ENCODE results near the gene MOBP. TPM values are rescaled to one million over a fixed set of nuclear protein-coding genes. Genes with fewer than 3 reads are reported as not detected.

The MOBP gene
- total RNA-seq, 4 donors from 2014 or later = 0.20 to 2.5 (median 0.87) TPM; not detected in 1

DNA sequence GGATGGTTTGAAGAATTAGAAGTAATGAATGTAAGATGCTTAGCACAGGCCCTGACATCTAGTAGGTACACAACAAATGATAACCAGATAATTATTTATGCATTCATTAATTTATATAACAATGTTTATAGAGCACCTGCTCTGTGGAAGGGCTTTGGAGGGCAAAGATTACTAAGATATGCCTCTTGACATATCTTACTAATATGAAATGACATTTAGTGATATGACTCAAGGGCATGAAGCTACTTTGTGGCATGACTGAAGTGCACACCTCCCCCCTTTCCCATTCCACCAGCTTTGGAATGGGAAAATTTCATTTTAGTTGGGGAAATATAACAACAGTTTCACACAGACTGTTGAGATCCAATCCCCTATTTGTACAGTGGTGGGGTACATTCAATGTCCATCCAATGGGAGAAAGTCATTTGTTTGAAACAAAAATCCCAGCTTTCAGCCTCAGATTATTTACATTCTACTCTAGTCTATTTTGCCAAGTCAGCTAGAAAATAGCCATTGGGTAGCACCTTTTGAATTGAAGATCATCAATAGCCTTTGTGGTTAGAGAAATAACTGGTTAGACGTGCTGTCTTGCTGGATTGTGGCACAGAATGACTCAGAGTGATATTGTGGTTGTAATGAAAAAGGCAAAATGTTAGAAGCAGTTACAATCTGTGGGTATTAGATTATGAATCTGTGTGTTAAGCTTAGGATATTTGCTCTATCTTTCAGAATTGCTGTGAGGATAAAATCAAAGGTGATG, 72.9 kb downstream of the MOBP start:
- no peaks in the 10 kb centered on the region for H3K27me3 ChIP-seq

DNA sequence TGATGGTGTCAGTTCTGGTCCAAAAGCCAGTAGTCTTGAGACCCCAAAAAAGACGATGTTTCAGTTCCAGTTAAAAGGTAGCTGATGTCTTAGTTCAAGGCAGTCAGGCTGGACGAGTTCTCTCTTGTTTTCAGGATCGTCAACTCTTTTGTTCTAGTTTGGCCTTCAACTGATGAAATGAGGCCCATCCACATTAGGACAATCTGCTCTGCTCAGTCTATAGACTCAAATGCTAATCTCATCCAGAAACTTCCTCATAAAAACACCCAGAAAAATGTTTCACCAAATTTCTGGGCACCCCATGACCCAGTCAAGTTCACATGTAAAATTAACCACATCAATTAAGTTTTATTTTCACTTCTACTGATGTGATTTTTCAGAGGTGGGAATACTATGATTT, 74.0 kb downstream of the MOBP start:
- H3K36me3 ChIP-seq = no peaks in the 10 kb centered on the region
- DNase-seq (ENCODE audit: low spot score in 2 of 2) = no peak
- no peaks in the 10 kb centered on the region for H3K9me3 ChIP-seq
- 81 to 87% methylated on average over 3 of the region's 3 CpGs for WGBS, 2 donors
- TF ChIP-seq POLR2A (IDR thresholded peaks at IDR 0.05) = no peak
- TF ChIP-seq EP300 (IDR thresholded peaks at IDR 0.05) = no peak
- TF ChIP-seq, protein P1, sequence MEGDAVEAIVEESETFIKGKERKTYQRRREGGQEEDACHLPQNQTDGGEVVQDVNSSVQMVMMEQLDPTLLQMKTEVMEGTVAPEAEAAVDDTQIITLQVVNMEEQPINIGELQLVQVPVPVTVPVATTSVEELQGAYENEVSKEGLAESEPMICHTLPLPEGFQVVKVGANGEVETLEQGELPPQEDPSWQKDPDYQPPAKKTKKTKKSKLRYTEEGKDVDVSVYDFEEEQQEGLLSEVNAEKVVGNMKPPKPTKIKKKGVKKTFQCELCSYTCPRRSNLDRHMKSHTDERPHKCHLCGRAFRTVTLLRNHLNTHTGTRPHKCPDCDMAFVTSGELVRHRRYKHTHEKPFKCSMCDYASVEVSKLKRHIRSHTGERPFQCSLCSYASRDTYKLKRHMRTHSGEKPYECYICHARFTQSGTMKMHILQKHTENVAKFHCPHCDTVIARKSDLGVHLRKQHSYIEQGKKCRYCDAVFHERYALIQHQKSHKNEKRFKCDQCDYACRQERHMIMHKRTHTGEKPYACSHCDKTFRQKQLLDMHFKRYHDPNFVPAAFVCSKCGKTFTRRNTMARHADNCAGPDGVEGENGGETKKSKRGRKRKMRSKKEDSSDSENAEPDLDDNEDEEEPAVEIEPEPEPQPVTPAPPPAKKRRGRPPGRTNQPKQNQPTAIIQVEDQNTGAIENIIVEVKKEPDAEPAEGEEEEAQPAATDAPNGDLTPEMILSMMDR (IDR thresholded peaks at IDR 0.05) = no peak
- H3K4me1 ChIP-seq = no peaks in the 10 kb centered on the region
- H3K4me3 ChIP-seq = no peak overlapping the region
- H3K27me3 ChIP-seq = no peaks in the 10 kb centered on the region
- H3K27ac ChIP-seq = no peak overlapping the region

More for the DNA sequence above, 72.9 kb downstream of the MOBP start:
- H3K4me3 ChIP-seq = no peak overlapping the region
- no peak for DNase-seq (ENCODE audit: low spot score in 2 of 2)
- 50 to 63% methylated on average over 1 of the region's 1 CpG for WGBS, 2 donors
- no peaks in the 10 kb centered on the region for H3K4me1 ChIP-seq
- H3K9me3 ChIP-seq = no peaks in the 10 kb centered on the region
- H3K27ac ChIP-seq = no peak overlapping the region
- no peaks in the 10 kb centered on the region for H3K36me3 ChIP-seq
- no peak for TF ChIP-seq EP300 (IDR thresholded peaks at IDR 0.05)
- TF ChIP-seq, protein P1 (IDR thresholded peaks at IDR 0.05) = no peak
- TF ChIP-seq POLR2A (IDR thresholded peaks at IDR 0.05) = no peak

DNA sequence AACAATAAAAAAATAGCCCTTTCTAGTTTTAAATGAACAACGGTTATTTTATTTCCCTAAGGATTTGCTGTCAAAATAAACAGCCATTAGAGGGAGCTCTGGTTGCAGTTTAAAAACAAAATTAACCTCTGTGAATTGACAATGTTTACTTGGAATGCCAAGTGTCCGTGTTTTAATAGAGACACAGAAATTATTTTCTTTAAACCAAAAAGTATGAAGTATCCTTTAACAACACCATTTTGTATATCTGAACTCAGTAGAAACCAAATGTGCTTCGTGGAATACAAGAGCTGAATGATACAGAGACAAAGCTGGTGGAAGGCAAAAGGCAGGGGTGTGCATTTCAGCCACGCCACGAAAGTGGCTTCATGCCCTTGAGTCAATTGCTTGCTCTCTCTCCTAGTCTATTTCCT, 74.4 kb downstream of the MOBP start:
- Histone ChIP-seq H3K36me3 (no peaks in the 10 kb centered on the region), H3K4me1 (no peaks in the 10 kb centered on the region), H3K9me3 (no peaks in the 10 kb centered on the region), H3K4me3 (no peak overlapping the region), H3K27ac (no peak overlapping the region), H3K27me3 (no peaks in the 10 kb centered on the region)
- TF ChIP-seq EP300 (IDR thresholded peaks at IDR 0.05) = no peak
- TF ChIP-seq, protein P1 (IDR thresholded peaks at IDR 0.05) = peak in 3 of 5 experiments; percentile 10 to 37 (median 25)
- DNase-seq (ENCODE audit: low spot score in 2 of 2) = no peak
- WGBS, 2 donors = 24 to 28% methylated on average over 5 of the region's 5 CpGs

DNA sequence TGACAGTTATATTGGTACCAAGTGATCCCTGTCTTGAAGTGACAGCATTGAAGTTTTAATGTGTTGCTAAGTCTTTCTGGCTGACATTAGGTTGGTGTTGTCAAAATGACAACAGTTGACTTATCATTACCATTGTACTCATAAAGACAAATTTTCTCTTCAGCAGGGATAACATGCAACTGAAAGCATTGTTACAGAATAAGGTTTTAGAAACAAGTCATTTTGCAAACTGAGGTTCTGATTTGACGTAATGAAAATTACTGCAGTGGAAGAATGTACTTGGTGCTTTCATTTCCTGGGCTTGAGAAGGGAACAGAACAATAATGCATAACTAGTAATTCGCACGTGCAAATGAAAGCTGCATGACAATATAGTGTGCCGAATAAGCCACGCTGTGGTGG, 75.1 kb downstream of the MOBP start:
- no peak overlapping the region for H3K4me3 ChIP-seq
- H3K9me3 ChIP-seq = no peaks in the 10 kb centered on the region
- no peaks in the 10 kb centered on the region for H3K27me3 ChIP-seq
- 87 to 89% methylated on average over 5 of the region's 5 CpGs for WGBS, 2 donors
- no peak for DNase-seq (ENCODE audit: low spot score in 2 of 2)
- TF ChIP-seq EP300 (IDR thresholded peaks at IDR 0.05) = no peak
- H3K36me3 ChIP-seq = no peaks in the 10 kb centered on the region
- H3K27ac ChIP-seq = no peak overlapping the region
- H3K4me1 ChIP-seq = no peaks in the 10 kb centered on the region

DNA sequence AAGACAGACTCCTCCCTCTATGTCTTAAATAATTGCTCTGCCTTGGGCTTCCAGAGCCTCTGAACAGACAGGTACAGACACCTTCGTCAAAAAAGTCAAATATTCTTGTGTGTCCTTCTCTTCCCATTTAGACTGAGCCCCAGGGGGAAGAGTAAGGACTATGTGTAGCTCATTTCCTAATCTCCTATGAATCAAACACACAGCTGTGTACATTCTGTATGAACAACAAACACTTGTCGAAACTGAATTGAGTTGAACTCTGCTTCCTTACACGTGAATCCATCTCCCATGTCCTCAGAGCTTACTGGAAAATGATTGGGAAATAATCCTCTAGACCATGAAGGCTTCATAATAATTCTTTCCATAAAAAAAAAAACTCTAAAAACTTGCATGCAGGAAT, 80.8 kb downstream of the MOBP start:
- no peak for DNase-seq (ENCODE audit: low spot score in 2 of 2)
- Histone ChIP-seq H3K4me3 (no peak overlapping the region), H3K27me3 (no peaks in the 10 kb centered on the region), H3K9me3 (peaks cover 0 to 6% (median 0%) of the 10 kb centered on the region in 4 donors), H3K27ac (no peak overlapping the region), H3K4me1 (no peaks in the 10 kb centered on the region), H3K36me3 (no peaks in the 10 kb centered on the region)
- WGBS, 2 donors = 51 to 52% methylated on average over 3 of the region's 3 CpGs
- no peak for TF ChIP-seq POLR2A (IDR thresholded peaks at IDR 0.05)
- no peak for TF ChIP-seq EP300 (IDR thresholded peaks at IDR 0.05)
- TF ChIP-seq, protein P1 (IDR thresholded peaks at IDR 0.05) = no peak
